D721Med (cell line): Measurements from ENCODE around the gene ATP6V0E1.

Source experiments
- DNase-seq: peaks from one replicate; pipeline ENCODE4 v3.0.0; 2011; ENCODE audit warnings: low spot score; ENCODE audit not compliant: insufficient read length
- FAIRE-seq: peaks from 2 replicates; lab custom pipeline; 2011; peaks lifted over from hg19 to GRCh38; lab: Jason Lieb, UNC
- TF ChIP-seq, protein P1 (sequence below): IDR thresholded peaks from 2 replicates; pipeline ENCODE4 v1.5.1; 2012; ENCODE audit warnings: mild to moderate bottlenecking, control low read depth; ENCODE audit not compliant: insufficient read depth; ENCODE audit errors: missing control alignments

The ATP6V0E1 gene

DNA sequence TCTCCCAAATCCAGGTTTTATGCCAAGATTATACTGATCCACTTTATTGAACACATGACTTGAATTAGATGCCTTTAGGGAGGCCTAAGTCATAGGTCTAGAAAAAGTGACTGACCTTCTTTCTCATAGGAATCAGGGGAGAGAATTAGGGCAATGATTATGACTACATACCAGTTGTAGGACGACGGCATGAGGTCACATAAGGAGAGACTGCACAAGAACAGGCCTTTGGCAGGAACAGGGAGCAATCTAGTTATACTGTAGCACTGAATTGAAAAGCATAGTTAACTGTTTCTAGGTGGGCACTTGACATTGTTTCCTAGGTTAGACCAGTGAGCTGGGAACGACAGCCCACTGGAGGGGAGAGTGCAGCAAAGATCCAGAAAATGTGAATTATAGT lies 95.3 kb downstream of the ATP6V0E1 start:
- DNase-seq, result no peak
- TF ChIP-seq, protein P1, sequence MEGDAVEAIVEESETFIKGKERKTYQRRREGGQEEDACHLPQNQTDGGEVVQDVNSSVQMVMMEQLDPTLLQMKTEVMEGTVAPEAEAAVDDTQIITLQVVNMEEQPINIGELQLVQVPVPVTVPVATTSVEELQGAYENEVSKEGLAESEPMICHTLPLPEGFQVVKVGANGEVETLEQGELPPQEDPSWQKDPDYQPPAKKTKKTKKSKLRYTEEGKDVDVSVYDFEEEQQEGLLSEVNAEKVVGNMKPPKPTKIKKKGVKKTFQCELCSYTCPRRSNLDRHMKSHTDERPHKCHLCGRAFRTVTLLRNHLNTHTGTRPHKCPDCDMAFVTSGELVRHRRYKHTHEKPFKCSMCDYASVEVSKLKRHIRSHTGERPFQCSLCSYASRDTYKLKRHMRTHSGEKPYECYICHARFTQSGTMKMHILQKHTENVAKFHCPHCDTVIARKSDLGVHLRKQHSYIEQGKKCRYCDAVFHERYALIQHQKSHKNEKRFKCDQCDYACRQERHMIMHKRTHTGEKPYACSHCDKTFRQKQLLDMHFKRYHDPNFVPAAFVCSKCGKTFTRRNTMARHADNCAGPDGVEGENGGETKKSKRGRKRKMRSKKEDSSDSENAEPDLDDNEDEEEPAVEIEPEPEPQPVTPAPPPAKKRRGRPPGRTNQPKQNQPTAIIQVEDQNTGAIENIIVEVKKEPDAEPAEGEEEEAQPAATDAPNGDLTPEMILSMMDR, result no peak
- FAIRE-seq, result no peak
